COLO829 (cell line): ENCODE results near the gene MSH4.
"Not testable (repeated sequence)": the region's sequence is repeated elsewhere in the genome, so short reads cannot be mapped to it uniquely, and the experiment has no call there.

Experiments used
- DNase-seq: peaks from one replicate; pipeline ENCODE4 v3.0.0; 2012; ENCODE audit warnings: low spot score

MSH4 gene

GRCh38 chr1:75797273-75797588, 549 bp downstream of the MSH4 start:
- no peak for DNase-seq

GRCh38 chr1:75797606-75798216, 1.0 kb downstream of the MSH4 start:
- DNase-seq: no peak

GRCh38 chr1:75801480-75801879, 4.8 kb downstream of the MSH4 start:
- not testable (repeated sequence) for DNase-seq

- no peak for DNase-seq
These were observed 12.2 kb downstream of the MSH4 start for GRCh38 chr1:75808921-75809320.

GRCh38 chr1:75810113-75810512, 13.4 kb downstream of the MSH4 start:
- not testable (repeated sequence) for DNase-seq

GRCh38 chr1:75811211-75811981, 14.7 kb downstream of the MSH4 start:
- no peak for DNase-seq

GRCh38 chr1:75812065-75812464, 15.4 kb downstream of the MSH4 start:
- DNase-seq: no peak

GRCh38 chr1:75823596-75823995, 26.9 kb downstream of the MSH4 start:
- not testable (repeated sequence) for DNase-seq

- peak; percentile 17 for DNase-seq
These were observed 39.9 kb downstream of the MSH4 start for GRCh38 chr1:75836528-75837100.

- DNase-seq: no peak
These were observed 41.4 kb downstream of the MSH4 start for GRCh38 chr1:75838079-75838478.

- DNase-seq: peak; percentile 64
These were observed 44.7 kb downstream of the MSH4 start for GRCh38 chr1:75841421-75841820.

- DNase-seq: no peak
These were observed 48.9 kb downstream of the MSH4 start for GRCh38 chr1:75845576-75845975.

GRCh38 chr1:75855010-75855409, 58.3 kb downstream of the MSH4 start:
- no peak for DNase-seq

GRCh38 chr1:75855734-75856133, 59.1 kb downstream of the MSH4 start:
- no peak for DNase-seq

GRCh38 chr1:75861831-75862230, 65.1 kb downstream of the MSH4 start:
- DNase-seq: no peak

GRCh38 chr1:75870951-75871350, 74.3 kb downstream of the MSH4 start:
- no peak for DNase-seq

GRCh38 chr1:75879985-75880384, 83.3 kb downstream of the MSH4 start:
- no peak for DNase-seq

GRCh38 chr1:75884437-75884836, 87.8 kb downstream of the MSH4 start:
- no peak for DNase-seq

- no peak for DNase-seq
These were observed 104.7 kb downstream of the MSH4 start for GRCh38 chr1:75901371-75901770.

GRCh38 chr1:75908717-75909152, 112.1 kb downstream of the MSH4 start:
- DNase-seq: peak; percentile 11

- DNase-seq: no peak
These were observed 120.2 kb downstream of the MSH4 start for GRCh38 chr1:75916834-75917233.

- DNase-seq: no peak
These were observed 126.0 kb downstream of the MSH4 start for GRCh38 chr1:75922698-75923097.

- no peak for DNase-seq
These were observed 135.6 kb downstream of the MSH4 start, which contains the start of gene ASB17 for GRCh38 chr1:75932304-75932703. Gene ASB17, minus strand, starts transcription at chr1:75932404. Its CDS starts 113 bp downstream, at chr1:75932291.
